HepG2 (cell line): ENCODE results near the gene RHOV. TPM values are rescaled to one million over a fixed set of nuclear protein-coding genes. Genes with fewer than 3 reads are reported as not detected.

Experiments
- ARID2 ChIP-seq: sonication (generic); formaldehyde crosslinking; IDR thresholded peaks from 2 replicates; pipeline ENCODE4 v1.8.1; 2022; ENCODE audit warnings: mild to moderate bottlenecking, missing genetic modification reagents, borderline replicate concordance
- CBX1 ChIP-seq: IDR thresholded peaks from one replicate; pipeline ENCODE4 v1.6.1; 2016; ENCODE audit warnings: antibody characterized with exemption, low read depth
- FLYWCH1 ChIP-seq: sonication (generic); formaldehyde crosslinking; IDR thresholded peaks from 2 replicates; pipeline ENCODE4 v1.8.1; 2023; ENCODE audit warnings: mild to moderate bottlenecking, missing genetic modification reagents
- FOXK1 ChIP-seq: sonication (generic); formaldehyde crosslinking; IDR thresholded peaks from 2 replicates; pipeline ENCODE4 v1.4.0; 2020; ENCODE audit warnings: low read depth, missing genetic modification reagents, borderline replicate concordance
- FOXP1 ChIP-seq, 2 experiments: fragments of 450-650 bp in 1 of 2; IDR thresholded peaks; 2 replicates each; pipeline ENCODE4 v1.6.1; 2017 to 2018; ENCODE audit warnings: antibody characterized with exemption in 1 of 2
- GATAD1 ChIP-seq: IDR thresholded peaks from 2 replicates; pipeline ENCODE4 v1.6.1; 2016; ENCODE audit warnings: missing genetic modification reagents, missing compliant biosample characterization
- IRF2 ChIP-seq: IDR thresholded peaks from 2 replicates; pipeline ENCODE4 v1.6.1; 2018; ENCODE audit warnings: missing genetic modification reagents, missing compliant biosample characterization
- KDM5A ChIP-seq: fragments of 200-600 bp; sonication (generic); IDR thresholded peaks from 2 replicates; pipeline ENCODE4 v1.7.0; 2018; ENCODE audit warnings: antibody characterized with exemption, mild to moderate bottlenecking, low read length, borderline replicate concordance
- MAZ ChIP-seq, 2 experiments: sonication (generic) in 1 of 2; formaldehyde crosslinking in 1 of 2; IDR thresholded peaks; 2 replicates each; pipeline versions ENCODE4 v1.5.0 to v1.6.1; 2012 to 2020; ENCODE audit warnings: low read depth in 2 of 2, mild to moderate bottlenecking in 2 of 2, borderline replicate concordance in 1 of 2, improper control_type of control experiment in 1 of 2, low read length in 1 of 2, missing genetic modification reagents in 1 of 2, moderate library complexity in 1 of 2
- NFIC ChIP-seq: IDR thresholded peaks from 2 replicates; pipeline ENCODE4 v1.6.1; 2012; ENCODE audit warnings: mild to moderate bottlenecking, low read length, inconsistent platforms
- ONECUT2 ChIP-seq: sonication (generic); formaldehyde crosslinking; IDR thresholded peaks from 2 replicates; pipeline ENCODE4 v1.4.0; 2020; ENCODE audit warnings: missing genetic modification reagents
- POLR2G ChIP-seq: fragments of 200-400 bp; formaldehyde crosslinking; IDR thresholded peaks from 2 replicates; pipeline ENCODE4 v1.6.1; 2018; ENCODE audit warnings: mild to moderate bottlenecking, low read depth, low read length, moderate library complexity
- RELA ChIP-seq: sonication (generic); formaldehyde crosslinking; IDR thresholded peaks from 2 replicates; pipeline ENCODE4 v1.4.0; 2020; ENCODE audit warnings: missing genetic modification reagents
- SRSF4 ChIP-seq: fragments of 200-400 bp; formaldehyde crosslinking; IDR thresholded peaks from one replicate; pipeline ENCODE4 v1.6.1; 2018; ENCODE audit warnings: mild to moderate bottlenecking, low read depth, low read length, moderate library complexity; ENCODE audit not compliant: poor library complexity, severe bottlenecking
- TARDBP ChIP-seq: sonication (generic); formaldehyde crosslinking; IDR thresholded peaks from 2 replicates; pipeline ENCODE4 v1.8.0; 2022; ENCODE audit warnings: mild to moderate bottlenecking, missing genetic modification reagents
- TFDP2 ChIP-seq: sonication (generic); formaldehyde crosslinking; IDR thresholded peaks from 2 replicates; pipeline ENCODE4 v1.4.0; 2020; ENCODE audit warnings: missing genetic modification reagents
- THYN1 ChIP-seq: sonication (generic); formaldehyde crosslinking; IDR thresholded peaks from 2 replicates; pipeline ENCODE4 v1.8.1; 2023; ENCODE audit warnings: low read depth, mild to moderate bottlenecking, moderate library complexity, missing genetic modification reagents, borderline replicate concordance
- YEATS4 ChIP-seq: sonication (generic); formaldehyde crosslinking; IDR thresholded peaks from 2 replicates; pipeline ENCODE4 v1.4.0; 2020; ENCODE audit warnings: missing genetic modification reagents, borderline replicate concordance
- ZC3H13 ChIP-seq: sonication (generic); formaldehyde crosslinking; IDR thresholded peaks from 2 replicates; pipeline ENCODE4 v1.8.1; 2023; ENCODE audit warnings: mild to moderate bottlenecking, missing genetic modification reagents, moderate library complexity
- ZFX ChIP-seq: sonication (generic); formaldehyde crosslinking; IDR thresholded peaks from 2 replicates; pipeline ENCODE4 v1.4.0; 2020; ENCODE audit warnings: mild to moderate bottlenecking, low read depth, missing genetic modification reagents, moderate library complexity
- ZNF431 ChIP-seq: sonication (generic); formaldehyde crosslinking; IDR thresholded peaks from 2 replicates; pipeline ENCODE4 v1.9.0; 2022; ENCODE audit warnings: missing genetic modification reagents, low read depth, mild to moderate bottlenecking, borderline replicate concordance
- ZNF589 ChIP-seq: sonication (generic); formaldehyde crosslinking; conservative IDR thresholded peaks from 2 replicates; pipeline ENCODE4 v1.8.0; 2022; ENCODE audit warnings: mild to moderate bottlenecking, moderate library complexity, missing genetic modification reagents
- ZNF713 ChIP-seq: sonication (generic); formaldehyde crosslinking; IDR thresholded peaks from 2 replicates; pipeline ENCODE4 v1.4.0; 2020; ENCODE audit warnings: mild to moderate bottlenecking, missing genetic modification reagents
- ZNF878 ChIP-seq: sonication (generic); formaldehyde crosslinking; IDR thresholded peaks from 2 replicates; pipeline ENCODE4 v1.8.1; 2023; ENCODE audit warnings: mild to moderate bottlenecking, missing genetic modification reagents, moderate library complexity
- polyA plus RNA-seq, 8 experiments: library from polyadenylated mRNA; depleted of rRNA in 3 of 8; stranded (reverse) in 7 of 8; unstranded in 1 of 8; fragments of >200 nt; fragmentation: Illumina TruSeq in 4 of 8; extraction: Trizol in 4 of 8; gene quantifications; 2 replicates each; pipeline versions ENCODE4 v1.2.1 to v1.2.3, GENCODE V29; 2011 to 2016; ENCODE audit warnings: low read depth in 4 of 8, missing spikeins in 1 of 8, mixed read lengths in 1 of 8; ENCODE audit not compliant: insufficient read depth in 1 of 8
- total RNA-seq, 5 experiments: library from RNA; depleted of rRNA; stranded (reverse); fragments of >200 nt; fragmentation: Illumina TruSeq; extraction: Trizol; gene quantifications; 2 replicates each; pipeline ENCODE4 v1.2.3, GENCODE V29; 2016; ENCODE audit warnings: low read depth in 1 of 5
- TF ChIP-seq, protein P1 (sequence below): sonication (generic); formaldehyde crosslinking; IDR thresholded peaks from 2 replicates; pipeline ENCODE4 v1.4.0; 2020; ENCODE audit warnings: mild to moderate bottlenecking, missing genetic modification reagents
- TF ChIP-seq, protein P2 (sequence below): sonication (generic); formaldehyde crosslinking; IDR thresholded peaks from 2 replicates; pipeline ENCODE4 v1.5.0; 2020; ENCODE audit warnings: mild to moderate bottlenecking, missing genetic modification reagents, moderate library complexity

Gene RHOV
- total and polyA plus RNA-seq, 2 of the 13 experiments (the other 11 are each of a cell fraction or from before 2014, with no cell fraction given), result 0.17 to 0.18 TPM

DNA sequence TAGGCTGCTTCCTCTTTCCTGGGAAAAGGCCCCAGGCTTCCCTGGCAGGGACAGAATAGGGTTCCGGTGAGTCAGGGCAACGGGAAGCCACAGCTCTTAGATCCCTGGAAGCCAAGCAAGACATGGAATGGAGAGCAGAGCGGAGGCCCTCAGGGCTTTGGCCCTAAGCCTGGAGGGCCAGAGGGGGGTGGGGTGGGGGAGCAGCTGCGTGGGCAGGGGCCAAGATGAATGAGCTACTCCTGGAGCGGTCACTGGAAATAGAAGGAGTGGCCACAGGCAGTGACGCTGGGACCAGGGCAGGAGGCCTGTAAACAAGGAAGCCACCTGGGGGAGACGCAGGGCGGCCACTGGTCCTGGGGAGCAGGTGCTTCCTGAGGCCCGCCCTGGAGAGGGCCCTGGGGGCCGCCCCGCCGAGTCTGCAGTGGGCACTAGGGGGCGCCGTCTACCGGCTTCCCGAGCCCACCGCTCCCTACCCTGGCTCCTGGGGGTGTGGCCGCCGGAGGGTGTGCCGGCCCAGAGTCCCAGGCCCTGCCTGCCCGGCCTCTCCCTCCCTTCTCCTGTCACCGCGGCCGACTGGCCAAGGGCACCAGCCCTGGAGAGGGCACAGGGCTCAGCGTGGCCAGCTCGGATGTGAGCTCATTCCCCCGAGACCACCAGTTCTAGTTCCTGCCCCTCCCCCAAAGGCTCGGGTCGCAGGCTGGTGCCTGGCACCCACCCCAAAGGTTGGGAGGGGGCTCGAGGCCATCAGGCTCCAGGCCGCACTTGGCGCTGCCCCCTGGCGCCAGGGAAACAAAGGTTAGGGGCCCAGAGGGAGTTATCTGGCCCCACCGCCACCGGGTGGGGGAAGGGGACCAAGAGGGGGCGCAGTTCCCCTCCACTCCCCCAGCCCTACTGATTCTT lies 32.3 kb upstream of the RHOV start (continued):
- no peak for TF ChIP-seq ZNF431 (CRISPR knock-in tag)
- TF ChIP-seq IRF2 (CRISPR knock-in tag), result peak; percentile 53; the same call in 1 of the 2 replicates
- no peak for TF ChIP-seq FOXK1 (CRISPR knock-in tag)
- TF ChIP-seq KDM5A, result no peak
- TF ChIP-seq ARID2 (CRISPR knock-in tag), result no peak
- no peak for TF ChIP-seq POLR2G
- TF ChIP-seq MAZ (IDR thresholded peaks at IDR 0.05; ENCODE audit: borderline replicate concordance, low read depth, low read length), result peak; percentile 70; the same call in 1 of the 2 replicates
- peak; percentile 79; the same call in 1 of the 2 replicates for TF ChIP-seq MAZ (CRISPR knock-in tag; IDR thresholded peaks at IDR 0.05; ENCODE audit: low read depth)
- no peak for TF ChIP-seq ONECUT2
- no peak for TF ChIP-seq RELA (CRISPR knock-in tag)
- TF ChIP-seq, protein P1, sequence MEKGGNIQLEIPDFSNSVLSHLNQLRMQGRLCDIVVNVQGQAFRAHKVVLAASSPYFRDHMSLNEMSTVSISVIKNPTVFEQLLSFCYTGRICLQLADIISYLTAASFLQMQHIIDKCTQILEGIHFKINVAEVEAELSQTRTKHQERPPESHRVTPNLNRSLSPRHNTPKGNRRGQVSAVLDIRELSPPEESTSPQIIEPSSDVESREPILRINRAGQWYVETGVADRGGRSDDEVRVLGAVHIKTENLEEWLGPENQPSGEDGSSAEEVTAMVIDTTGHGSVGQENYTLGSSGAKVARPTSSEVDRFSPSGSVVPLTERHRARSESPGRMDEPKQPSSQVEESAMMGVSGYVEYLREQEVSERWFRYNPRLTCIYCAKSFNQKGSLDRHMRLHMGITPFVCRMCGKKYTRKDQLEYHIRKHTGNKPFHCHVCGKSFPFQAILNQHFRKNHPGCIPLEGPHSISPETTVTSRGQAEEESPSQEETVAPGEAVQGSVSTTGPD (CRISPR knock-in tag), result no peak
- TF ChIP-seq FLYWCH1 (CRISPR knock-in tag), result no peak
- TF ChIP-seq ZNF589 (CRISPR knock-in tag), result no peak
- TF ChIP-seq CBX1, result no peak
- no peak for TF ChIP-seq ZNF878 (CRISPR knock-in tag)
- TF ChIP-seq ZNF713 (CRISPR knock-in tag), result no peak
- no peak for TF ChIP-seq THYN1 (CRISPR knock-in tag)
- TF ChIP-seq GATAD1 (CRISPR knock-in tag), result no peak
- TF ChIP-seq, protein P2, sequence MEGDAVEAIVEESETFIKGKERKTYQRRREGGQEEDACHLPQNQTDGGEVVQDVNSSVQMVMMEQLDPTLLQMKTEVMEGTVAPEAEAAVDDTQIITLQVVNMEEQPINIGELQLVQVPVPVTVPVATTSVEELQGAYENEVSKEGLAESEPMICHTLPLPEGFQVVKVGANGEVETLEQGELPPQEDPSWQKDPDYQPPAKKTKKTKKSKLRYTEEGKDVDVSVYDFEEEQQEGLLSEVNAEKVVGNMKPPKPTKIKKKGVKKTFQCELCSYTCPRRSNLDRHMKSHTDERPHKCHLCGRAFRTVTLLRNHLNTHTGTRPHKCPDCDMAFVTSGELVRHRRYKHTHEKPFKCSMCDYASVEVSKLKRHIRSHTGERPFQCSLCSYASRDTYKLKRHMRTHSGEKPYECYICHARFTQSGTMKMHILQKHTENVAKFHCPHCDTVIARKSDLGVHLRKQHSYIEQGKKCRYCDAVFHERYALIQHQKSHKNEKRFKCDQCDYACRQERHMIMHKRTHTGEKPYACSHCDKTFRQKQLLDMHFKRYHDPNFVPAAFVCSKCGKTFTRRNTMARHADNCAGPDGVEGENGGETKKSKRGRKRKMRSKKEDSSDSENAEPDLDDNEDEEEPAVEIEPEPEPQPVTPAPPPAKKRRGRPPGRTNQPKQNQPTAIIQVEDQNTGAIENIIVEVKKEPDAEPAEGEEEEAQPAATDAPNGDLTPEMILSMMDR (CRISPR knock-in tag), result peak; percentile 94
- TF ChIP-seq SRSF4, result no peak
- TF ChIP-seq FOXP1 (IDR thresholded peaks at IDR 0.05), result no peak
- TF ChIP-seq FOXP1 (CRISPR knock-in tag; IDR thresholded peaks at IDR 0.05), result no peak
- peak; percentile 40; the same call in 1 of the 2 replicates for TF ChIP-seq YEATS4 (CRISPR knock-in tag)
- TF ChIP-seq TFDP2 (CRISPR knock-in tag), result no peak
- TF ChIP-seq TARDBP (CRISPR knock-in tag), result peak; percentile 52; the same call in 1 of the 2 replicates
- peak; percentile 77 for TF ChIP-seq ZFX (CRISPR knock-in tag)
- no peak for TF ChIP-seq NFIC
- TF ChIP-seq ZC3H13 (CRISPR knock-in tag), result peak; percentile 68
